Smooth muscle cell (in vitro differentiated cells): ENCODE measurements around the gene GTF2A1L. TPM values are rescaled to one million over a fixed set of nuclear protein-coding genes. Genes with fewer than 3 reads are reported as not detected.

Experiments used
- DNase-seq: peaks from one replicate; lab custom pipeline; 2025; ENCODE audit not compliant: unreplicated experiment; lab: John Stamatoyannopoulos, UW
- H2AFZ ChIP-seq: fragments of 200-600 bp; sonication (generic); 2 replicates; pipeline ENCODE4 v1.6.0; 2016; ENCODE audit warnings: antibody characterized with exemption, low read depth, mild to moderate bottlenecking
- H3F3A ChIP-seq: fragments of 200-600 bp; sonication (generic); 2 replicates; pipeline ENCODE4 v1.6.0; 2017; ENCODE audit warnings: antibody characterized with exemption, low read depth
- H3K27ac ChIP-seq: fragments of 200-600 bp; sonication (generic); 2 replicates; pipeline ENCODE4 v1.5.1; 2016; ENCODE audit warnings: low read depth, mild to moderate bottlenecking
- H3K27me3 ChIP-seq: fragments of 200-600 bp; sonication (generic); 2 replicates; pipeline ENCODE4 v1.6.1; 2016; ENCODE audit warnings: low read depth, mild to moderate bottlenecking
- H3K36me3 ChIP-seq: fragments of 200-600 bp; sonication (generic); 2 replicates; pipeline ENCODE4 v1.5.1; 2016; ENCODE audit warnings: low read depth
- H3K4me1 ChIP-seq: fragments of 200-600 bp; sonication (generic); 2 replicates; pipeline ENCODE4 v1.5.1; 2016; ENCODE audit warnings: low read depth
- H3K4me2 ChIP-seq: fragments of 200-600 bp; sonication (generic); 2 replicates; pipeline ENCODE4 v1.6.0; 2016; ENCODE audit warnings: mild to moderate bottlenecking
- H3K4me3 ChIP-seq: fragments of 200-600 bp; sonication (generic); 2 replicates; pipeline ENCODE4 v1.5.1; 2016; ENCODE audit warnings: mild to moderate bottlenecking
- H3K79me2 ChIP-seq: fragments of 200-600 bp; sonication (generic); 2 replicates; pipeline ENCODE4 v1.6.0; 2016; ENCODE audit warnings: low read depth, mild to moderate bottlenecking
- H3K9ac ChIP-seq: fragments of 200-600 bp; sonication (generic); 2 replicates; pipeline ENCODE4 v1.6.0; 2016; ENCODE audit warnings: low read depth
- H3K9me3 ChIP-seq: fragments of 200-600 bp; sonication (generic); replicated peaks from 2 replicates; pipeline ENCODE4 v1.5.1; 2016; ENCODE audit warnings: low read depth
- H4K20me1 ChIP-seq: fragments of 200-600 bp; sonication (generic); 2 replicates; pipeline ENCODE4 v1.6.0; 2016; ENCODE audit warnings: low read depth
- CTCF ChIP-seq: fragments of 200-600 bp; sonication (generic); IDR thresholded peaks from 2 replicates; pipeline ENCODE4 v1.5.1; 2017; ENCODE audit warnings: borderline replicate concordance, mild to moderate bottlenecking, antibody characterized with exemption; ENCODE audit not compliant: insufficient read depth, poor library complexity, severe bottlenecking
- WGBS: methylation state at CpG from one replicate; pipeline ENCODE4 v1.1.7; 2016; ENCODE audit warnings: low lambda C conversion rate; 5-methylcytosine and 5-hydroxymethylcytosine counted together
- polyA plus RNA-seq: library from polyadenylated mRNA; unstranded; fragments of >200 nt; fragmentation: Nextera tagmentation; extraction: Ambion mirVana; gene quantifications from 2 replicates; pipeline ENCODE4 v1.2.1, GENCODE V29; 2016
- total RNA-seq: library from RNA; depleted of rRNA; stranded (reverse); fragments of >200 nt; gene quantifications from 2 replicates; pipeline ENCODE4 v1.2.3, GENCODE V29; 2014

GTF2A1L gene
- total and polyA plus RNA-seq, 2 experiments from 2014 or later = 3.0 to 12.6 TPM

GRCh38 chr2:48677450-48677849 is 59.8 kb downstream of the GTF2A1L start:
- H3K4me1 ChIP-seq = no peaks in the 10 kb centered on the region
- no peaks in the 10 kb centered on the region for H3F3A ChIP-seq
- H3K9me3 ChIP-seq = no peaks in the 10 kb centered on the region
- H3K79me2 ChIP-seq = no peaks in the 10 kb centered on the region
- no peak overlapping the region for H3K4me3 ChIP-seq
- no peaks in the 10 kb centered on the region for H4K20me1 ChIP-seq
- H3K36me3 ChIP-seq = no peaks in the 10 kb centered on the region
- no peak for TF ChIP-seq CTCF
- DNase-seq = no peak
- H3K27ac ChIP-seq = no peak overlapping the region
- H3K9ac ChIP-seq = no peak overlapping the region
- H3K27me3 ChIP-seq = no peaks in the 10 kb centered on the region
- H2AFZ ChIP-seq = no peak overlapping the region
- no peak overlapping the region for H3K4me2 ChIP-seq
- WGBS = 67% methylated on average over 2 of the region's 2 CpGs

- H3K27ac ChIP-seq = no peak overlapping the region
- no peak overlapping the region for H3K9ac ChIP-seq
- H3K9me3 ChIP-seq = no peaks in the 10 kb centered on the region
- no peaks in the 10 kb centered on the region for H4K20me1 ChIP-seq
- WGBS = 100% methylated on average over 1 of the region's 1 CpG
- no peaks in the 10 kb centered on the region for H3K4me1 ChIP-seq
- H3K4me2 ChIP-seq = no peak overlapping the region
- no peaks in the 10 kb centered on the region for H3K27me3 ChIP-seq
- TF ChIP-seq CTCF = no peak
- H3K79me2 ChIP-seq = no peaks in the 10 kb centered on the region
- no peak for DNase-seq
- no peak overlapping the region for H2AFZ ChIP-seq
- H3K36me3 ChIP-seq = no peaks in the 10 kb centered on the region
- H3F3A ChIP-seq = no peaks in the 10 kb centered on the region
- no peak overlapping the region for H3K4me3 ChIP-seq
These were observed 67.5 kb downstream of the GTF2A1L start for GRCh38 chr2:48685126-48685525.

GRCh38 chr2:48691935-48692691 is 74.5 kb downstream of the GTF2A1L start:
- TF ChIP-seq CTCF = no peak
- Histone ChIP-seq H3K4me2 (no peak overlapping the region), H3K9me3 (no peaks in the 10 kb centered on the region), H3K36me3 (no peaks in the 10 kb centered on the region), H3K4me3 (no peak overlapping the region), H3K4me1 (peaks cover 17% of the 10 kb centered on the region), H3K9ac (no peak overlapping the region), H3K27me3 (no peaks in the 10 kb centered on the region), H2AFZ (no peak overlapping the region), H4K20me1 (no peaks in the 10 kb centered on the region), H3F3A (no peaks in the 10 kb centered on the region), H3K79me2 (no peaks in the 10 kb centered on the region), H3K27ac (no peak overlapping the region)
- DNase-seq = no peak
- WGBS = 80% methylated on average over 3 of the region's 3 CpGs

- H3F3A ChIP-seq = no peaks in the 10 kb centered on the region
- peak overlapping the region; percentile 11 for H3K9ac ChIP-seq
- WGBS = 92% methylated on average over 4 of the region's 4 CpGs
- no peaks in the 10 kb centered on the region for H4K20me1 ChIP-seq
- peaks cover 17% of the 10 kb centered on the region for H3K4me1 ChIP-seq
- peak overlapping the region; percentile 64 for H3K27ac ChIP-seq
- H3K79me2 ChIP-seq = no peaks in the 10 kb centered on the region
- H3K9me3 ChIP-seq = no peaks in the 10 kb centered on the region
- H3K4me2 ChIP-seq = peak overlapping the region; percentile 30
- no peak overlapping the region for H2AFZ ChIP-seq
- no peak overlapping the region for H3K4me3 ChIP-seq
- no peaks in the 10 kb centered on the region for H3K27me3 ChIP-seq
- no peak for DNase-seq
- H3K36me3 ChIP-seq = no peaks in the 10 kb centered on the region
- no peak for TF ChIP-seq CTCF
These were observed 75.4 kb downstream of the GTF2A1L start for GRCh38 chr2:48693066-48693465.
